NCI-H226 (cell line): Measurements from ENCODE around the gene ADGRF4.

Experiments
- DNase-seq: peaks from one replicate; pipeline ENCODE4 v3.0.0-alpha.2; 2015

The ADGRF4 gene

GRCh38 chr6:47698342-47698787, at the start of gene ADGRF4:
ADGRF4 (plus strand) TSS chr6:47698580; CDS start chr6:47707246, 8,666 bp downstream.
- peak; percentile 94 for DNase-seq

GRCh38 chr6:47650553-47651432, 47.6 kb upstream of the ADGRF4 start:
- no peak for DNase-seq

GRCh38 chr6:47651505-47651944, 46.9 kb upstream of the ADGRF4 start:
- DNase-seq = peak; percentile 43

GRCh38 chr6:47653706-47654105, 44.7 kb upstream of the ADGRF4 start:
- no peak for DNase-seq

GRCh38 chr6:47654255-47654654, 44.1 kb upstream of the ADGRF4 start:
- no peak for DNase-seq

GRCh38 chr6:47655719-47656595, 42.4 kb upstream of the ADGRF4 start:
- DNase-seq = peak; percentile 51

- no peak for DNase-seq
Observed at GRCh38 chr6:47661960-47662359, 36.4 kb upstream of the ADGRF4 start.

- no peak for DNase-seq
Observed at GRCh38 chr6:47663462-47664216, 34.7 kb upstream of the ADGRF4 start.

- DNase-seq = no peak
Observed at GRCh38 chr6:47665112-47665511, 33.3 kb upstream of the ADGRF4 start.

- no peak for DNase-seq
Observed at GRCh38 chr6:47669684-47670513, 28.5 kb upstream of the ADGRF4 start.

GRCh38 chr6:47670851-47671250, 27.5 kb upstream of the ADGRF4 start:
- no peak for DNase-seq

- no peak for DNase-seq
Observed at GRCh38 chr6:47671777-47672176, 26.6 kb upstream of the ADGRF4 start.

- DNase-seq = peak; percentile 18
Observed at GRCh38 chr6:47672816-47673215, 25.6 kb upstream of the ADGRF4 start.

- DNase-seq = no peak
Observed at GRCh38 chr6:47674673-47675072, 23.7 kb upstream of the ADGRF4 start.

- no peak for DNase-seq
Observed at GRCh38 chr6:47677381-47678100, 20.8 kb upstream of the ADGRF4 start.

GRCh38 chr6:47678739-47679138, 19.6 kb upstream of the ADGRF4 start:
- no peak for DNase-seq

- no peak for DNase-seq
Observed at GRCh38 chr6:47679322-47679906, 19.0 kb upstream of the ADGRF4 start.

- DNase-seq = no peak
Observed at GRCh38 chr6:47680051-47680450, 18.3 kb upstream of the ADGRF4 start.

GRCh38 chr6:47680724-47681123, 17.7 kb upstream of the ADGRF4 start:
- no peak for DNase-seq

GRCh38 chr6:47681201-47681990, 17.0 kb upstream of the ADGRF4 start:
- no peak for DNase-seq
